ENCODE data around the gene GPC5. TPM values are rescaled to one million over a fixed set of nuclear protein-coding genes. Genes with fewer than 3 reads are reported as not detected.

Gene GPC5
- total and polyA plus RNA-seq, 4 donors, result 0.51 to 22.4 (median 2.0) TPM

DNA sequence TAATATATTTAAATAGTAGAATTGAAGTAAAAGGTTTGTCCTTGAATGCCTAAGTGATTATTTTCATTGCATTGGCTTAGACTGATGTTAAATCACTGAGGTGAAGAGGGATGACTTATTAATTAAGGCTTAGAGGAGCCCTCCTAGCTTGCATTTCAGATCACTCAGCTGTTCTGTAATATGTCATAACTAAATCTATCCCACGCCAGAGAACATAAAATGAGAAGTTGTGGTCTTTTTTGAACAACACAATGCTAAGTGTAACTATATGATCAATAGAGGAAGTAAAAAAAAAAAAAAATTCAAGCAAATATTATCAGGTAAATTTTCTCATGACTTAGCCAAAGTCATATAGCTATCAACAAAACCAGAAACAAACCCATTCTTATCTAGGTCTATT, 752.2 kb downstream of the GPC5 start:
- Histone ChIP-seq H3K27me3 (ENCODE audit: control insufficient read depth in 4 of 4, insufficient read depth in 4 of 4, low read length in 3 of 4) (no peaks in the 10 kb centered on the region), H3K4me1 (ENCODE audit: control insufficient read depth in 4 of 4, insufficient read depth in 4 of 4, low read length in 3 of 4) (no peaks in the 10 kb centered on the region), H3K27ac (ENCODE audit: low read depth in 1 of 2, low read length in 2 of 2) (no peak overlapping the region), H3K9me3 (ENCODE audit: control insufficient read depth in 4 of 4, low read length in 3 of 4) (no peaks in the 10 kb centered on the region), H3K9ac (ENCODE audit: low read depth in 1 of 2, low read length in 2 of 2) (no peak overlapping the region), H3K4me3 (ENCODE audit: low read depth in 1 of 3, low read length in 3 of 3) (no peak overlapping the region), H3K36me3 (ENCODE audit: control insufficient read depth in 4 of 4, insufficient read depth in 3 of 4, low read depth in 1 of 4, low read length in 3 of 4) (no peaks in the 10 kb centered on the region)
- WGBS, result 76% methylated on average over 1 of the region's 1 CpG
- no peak for DNase-seq (ENCODE audit: low spot score)
- TF ChIP-seq, protein P1, sequence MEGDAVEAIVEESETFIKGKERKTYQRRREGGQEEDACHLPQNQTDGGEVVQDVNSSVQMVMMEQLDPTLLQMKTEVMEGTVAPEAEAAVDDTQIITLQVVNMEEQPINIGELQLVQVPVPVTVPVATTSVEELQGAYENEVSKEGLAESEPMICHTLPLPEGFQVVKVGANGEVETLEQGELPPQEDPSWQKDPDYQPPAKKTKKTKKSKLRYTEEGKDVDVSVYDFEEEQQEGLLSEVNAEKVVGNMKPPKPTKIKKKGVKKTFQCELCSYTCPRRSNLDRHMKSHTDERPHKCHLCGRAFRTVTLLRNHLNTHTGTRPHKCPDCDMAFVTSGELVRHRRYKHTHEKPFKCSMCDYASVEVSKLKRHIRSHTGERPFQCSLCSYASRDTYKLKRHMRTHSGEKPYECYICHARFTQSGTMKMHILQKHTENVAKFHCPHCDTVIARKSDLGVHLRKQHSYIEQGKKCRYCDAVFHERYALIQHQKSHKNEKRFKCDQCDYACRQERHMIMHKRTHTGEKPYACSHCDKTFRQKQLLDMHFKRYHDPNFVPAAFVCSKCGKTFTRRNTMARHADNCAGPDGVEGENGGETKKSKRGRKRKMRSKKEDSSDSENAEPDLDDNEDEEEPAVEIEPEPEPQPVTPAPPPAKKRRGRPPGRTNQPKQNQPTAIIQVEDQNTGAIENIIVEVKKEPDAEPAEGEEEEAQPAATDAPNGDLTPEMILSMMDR (IDR thresholded peaks at IDR 0.05; ENCODE audit: low read depth, low read length, missing input control), result no peak
- TF ChIP-seq TAF1 (conservative IDR thresholded peaks at IDR 0.05) (no peak), RAD21 (IDR thresholded peaks at IDR 0.05) (no peak), JUND (IDR thresholded peaks at IDR 0.05) (no peak), NR2F2 (IDR thresholded peaks at IDR 0.05) (no peak), YY1 (IDR thresholded peaks at IDR 0.05) (no peak), HNF4G (IDR thresholded peaks at IDR 0.05) (no peak), SP1 (IDR thresholded peaks at IDR 0.05) (no peak), FOXA1 (IDR thresholded peaks at IDR 0.05) (no peak), HNF4A (conservative IDR thresholded peaks at IDR 0.05) (no peak), EGR1 (IDR thresholded peaks at IDR 0.05; ENCODE audit: low read depth in 2 of 2) (no peak), FOXA2 (IDR thresholded peaks at IDR 0.05) (no peak), RXRA (IDR thresholded peaks at IDR 0.05) (no peak)
- TF ChIP-seq, protein P2, sequence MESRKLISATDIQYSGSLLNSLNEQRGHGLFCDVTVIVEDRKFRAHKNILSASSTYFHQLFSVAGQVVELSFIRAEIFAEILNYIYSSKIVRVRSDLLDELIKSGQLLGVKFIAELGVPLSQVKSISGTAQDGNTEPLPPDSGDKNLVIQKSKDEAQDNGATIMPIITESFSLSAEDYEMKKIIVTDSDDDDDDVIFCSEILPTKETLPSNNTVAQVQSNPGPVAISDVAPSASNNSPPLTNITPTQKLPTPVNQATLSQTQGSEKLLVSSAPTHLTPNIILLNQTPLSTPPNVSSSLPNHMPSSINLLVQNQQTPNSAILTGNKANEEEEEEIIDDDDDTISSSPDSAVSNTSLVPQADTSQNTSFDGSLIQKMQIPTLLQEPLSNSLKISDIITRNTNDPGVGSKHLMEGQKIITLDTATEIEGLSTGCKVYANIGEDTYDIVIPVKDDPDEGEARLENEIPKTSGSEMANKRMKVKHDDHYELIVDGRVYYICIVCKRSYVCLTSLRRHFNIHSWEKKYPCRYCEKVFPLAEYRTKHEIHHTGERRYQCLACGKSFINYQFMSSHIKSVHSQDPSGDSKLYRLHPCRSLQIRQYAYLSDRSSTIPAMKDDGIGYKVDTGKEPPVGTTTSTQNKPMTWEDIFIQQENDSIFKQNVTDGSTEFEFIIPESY (IDR thresholded peaks at IDR 0.05), result no peak
- TF ChIP-seq, protein P3, sequence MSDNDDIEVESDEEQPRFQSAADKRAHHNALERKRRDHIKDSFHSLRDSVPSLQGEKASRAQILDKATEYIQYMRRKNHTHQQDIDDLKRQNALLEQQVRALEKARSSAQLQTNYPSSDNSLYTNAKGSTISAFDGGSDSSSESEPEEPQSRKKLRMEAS (IDR thresholded peaks at IDR 0.05), result no peak
- TF ChIP-seq, protein P4, sequence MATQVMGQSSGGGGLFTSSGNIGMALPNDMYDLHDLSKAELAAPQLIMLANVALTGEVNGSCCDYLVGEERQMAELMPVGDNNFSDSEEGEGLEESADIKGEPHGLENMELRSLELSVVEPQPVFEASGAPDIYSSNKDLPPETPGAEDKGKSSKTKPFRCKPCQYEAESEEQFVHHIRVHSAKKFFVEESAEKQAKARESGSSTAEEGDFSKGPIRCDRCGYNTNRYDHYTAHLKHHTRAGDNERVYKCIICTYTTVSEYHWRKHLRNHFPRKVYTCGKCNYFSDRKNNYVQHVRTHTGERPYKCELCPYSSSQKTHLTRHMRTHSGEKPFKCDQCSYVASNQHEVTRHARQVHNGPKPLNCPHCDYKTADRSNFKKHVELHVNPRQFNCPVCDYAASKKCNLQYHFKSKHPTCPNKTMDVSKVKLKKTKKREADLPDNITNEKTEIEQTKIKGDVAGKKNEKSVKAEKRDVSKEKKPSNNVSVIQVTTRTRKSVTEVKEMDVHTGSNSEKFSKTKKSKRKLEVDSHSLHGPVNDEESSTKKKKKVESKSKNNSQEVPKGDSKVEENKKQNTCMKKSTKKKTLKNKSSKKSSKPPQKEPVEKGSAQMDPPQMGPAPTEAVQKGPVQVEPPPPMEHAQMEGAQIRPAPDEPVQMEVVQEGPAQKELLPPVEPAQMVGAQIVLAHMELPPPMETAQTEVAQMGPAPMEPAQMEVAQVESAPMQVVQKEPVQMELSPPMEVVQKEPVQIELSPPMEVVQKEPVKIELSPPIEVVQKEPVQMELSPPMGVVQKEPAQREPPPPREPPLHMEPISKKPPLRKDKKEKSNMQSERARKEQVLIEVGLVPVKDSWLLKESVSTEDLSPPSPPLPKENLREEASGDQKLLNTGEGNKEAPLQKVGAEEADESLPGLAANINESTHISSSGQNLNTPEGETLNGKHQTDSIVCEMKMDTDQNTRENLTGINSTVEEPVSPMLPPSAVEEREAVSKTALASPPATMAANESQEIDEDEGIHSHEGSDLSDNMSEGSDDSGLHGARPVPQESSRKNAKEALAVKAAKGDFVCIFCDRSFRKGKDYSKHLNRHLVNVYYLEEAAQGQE (IDR thresholded peaks at IDR 0.05), result no peak
- TF ChIP-seq, protein P5, sequence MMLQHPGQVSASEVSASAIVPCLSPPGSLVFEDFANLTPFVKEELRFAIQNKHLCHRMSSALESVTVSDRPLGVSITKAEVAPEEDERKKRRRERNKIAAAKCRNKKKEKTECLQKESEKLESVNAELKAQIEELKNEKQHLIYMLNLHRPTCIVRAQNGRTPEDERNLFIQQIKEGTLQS (IDR thresholded peaks at IDR 0.05), result no peak

DNA sequence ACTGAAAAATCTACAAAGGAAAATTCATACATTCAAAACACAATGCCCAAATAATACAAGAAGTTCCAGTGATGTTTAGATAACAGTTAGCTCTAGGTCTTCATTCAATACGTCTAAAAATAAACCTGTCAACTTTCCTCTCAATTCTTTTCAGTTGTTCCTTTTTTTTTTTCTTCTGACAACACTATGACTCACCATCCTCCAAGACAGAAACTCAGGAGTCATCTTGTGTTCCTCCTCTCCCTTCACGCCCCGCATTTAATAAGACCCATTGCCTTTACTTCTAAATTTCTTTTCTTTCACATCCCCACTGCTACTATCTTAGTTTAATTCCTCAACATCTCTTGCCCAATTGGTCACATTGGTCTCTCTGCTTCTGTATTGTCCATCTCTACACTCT, 759.9 kb downstream of the GPC5 start:
- DNase-seq (ENCODE audit: low spot score), result no peak
- Histone ChIP-seq H3K9ac (ENCODE audit: low read depth in 1 of 2, low read length in 2 of 2) (no peak overlapping the region), H3K9me3 (ENCODE audit: control insufficient read depth in 4 of 4, low read length in 3 of 4) (no peaks in the 10 kb centered on the region), H3K4me1 (ENCODE audit: control insufficient read depth in 4 of 4, insufficient read depth in 4 of 4, low read length in 3 of 4) (no peaks in the 10 kb centered on the region), H3K4me3 (ENCODE audit: low read depth in 1 of 3, low read length in 3 of 3) (no peak overlapping the region), H3K36me3 (ENCODE audit: control insufficient read depth in 4 of 4, insufficient read depth in 3 of 4, low read depth in 1 of 4, low read length in 3 of 4) (no peaks in the 10 kb centered on the region), H3K27me3 (ENCODE audit: control insufficient read depth in 4 of 4, insufficient read depth in 4 of 4, low read length in 3 of 4) (no peaks in the 10 kb centered on the region), H3K27ac (ENCODE audit: low read depth in 1 of 2, low read length in 2 of 2) (no peak overlapping the region)
- 62% methylated on average over 3 of the region's 3 CpGs for WGBS
- TF ChIP-seq, protein P1 (IDR thresholded peaks at IDR 0.05; ENCODE audit: low read depth, low read length, missing input control), result no peak
- TF ChIP-seq YY1 (IDR thresholded peaks at IDR 0.05) (no peak), GABPA (IDR thresholded peaks at IDR 0.05 in 1 of 2, conservative IDR thresholded peaks at IDR 0.05 in 1 of 2) (no peak), EGR1 (IDR thresholded peaks at IDR 0.05; ENCODE audit: low read depth in 2 of 2) (no peak), TAF1 (conservative IDR thresholded peaks at IDR 0.05) (no peak), SP1 (IDR thresholded peaks at IDR 0.05) (no peak), RAD21 (IDR thresholded peaks at IDR 0.05) (no peak), HNF4G (IDR thresholded peaks at IDR 0.05) (no peak), FOXA1 (IDR thresholded peaks at IDR 0.05) (no peak), JUND (IDR thresholded peaks at IDR 0.05) (no peak)
- TF ChIP-seq, protein P4 (IDR thresholded peaks at IDR 0.05), result no peak
- TF ChIP-seq, protein P3 (IDR thresholded peaks at IDR 0.05), result no peak
